HG03095 (cell line): ENCODE measurements around the gene ZNF214.
"Not testable (repeated sequence)": the region's sequence is repeated elsewhere in the genome, so short reads cannot be mapped to it uniquely, and the experiment has no call there.

ENCODE experiments used
- ATAC-seq: cut with Tn5 transposase; IDR thresholded peaks from one replicate; pipeline ENCODE4 v1.9.1; 2021; ENCODE audit warnings: moderate library complexity; ENCODE audit not compliant: unreplicated experiment

The ZNF214 gene

DNA sequence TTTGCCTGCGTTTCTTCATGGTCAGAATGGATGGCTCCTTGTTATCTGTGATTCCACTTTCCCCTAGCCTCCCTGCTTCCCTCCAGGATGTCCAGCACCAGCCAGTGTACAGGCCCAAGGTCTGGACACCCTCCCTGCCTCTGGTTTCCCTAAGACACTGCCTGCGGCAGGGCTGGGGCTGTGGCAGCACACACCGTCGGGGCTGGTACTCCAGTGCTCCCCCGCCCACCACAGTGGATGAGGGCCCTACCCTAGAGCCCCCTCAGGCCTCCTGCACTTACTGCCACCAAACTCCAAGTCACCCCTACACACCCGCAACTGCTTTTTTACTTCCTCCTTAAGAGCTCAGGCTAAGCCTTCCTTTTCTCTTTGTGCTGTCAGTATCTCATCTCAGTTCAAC, 28.9 kb downstream of the ZNF214 start:
- ATAC-seq, result no peak

DNA sequence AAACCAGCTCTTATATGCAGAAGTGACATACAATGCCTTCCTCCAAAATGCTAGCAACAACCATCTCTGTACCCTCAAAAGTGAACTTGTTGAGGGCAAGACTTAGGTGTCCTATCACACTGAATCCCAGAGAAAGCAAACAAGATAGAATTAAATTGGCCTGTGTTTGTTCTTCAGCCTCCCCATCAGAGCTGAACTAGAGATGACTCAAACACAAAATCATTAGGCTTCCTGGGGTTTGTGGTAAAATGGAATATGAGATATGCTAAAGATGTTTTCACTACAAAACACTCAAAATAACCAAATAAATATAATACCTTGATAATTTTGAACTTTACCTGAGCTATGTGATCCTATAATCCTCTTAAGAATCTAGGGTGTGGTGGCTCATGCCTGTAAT, 31.6 kb downstream of the ZNF214 start:
- no peak for ATAC-seq

DNA sequence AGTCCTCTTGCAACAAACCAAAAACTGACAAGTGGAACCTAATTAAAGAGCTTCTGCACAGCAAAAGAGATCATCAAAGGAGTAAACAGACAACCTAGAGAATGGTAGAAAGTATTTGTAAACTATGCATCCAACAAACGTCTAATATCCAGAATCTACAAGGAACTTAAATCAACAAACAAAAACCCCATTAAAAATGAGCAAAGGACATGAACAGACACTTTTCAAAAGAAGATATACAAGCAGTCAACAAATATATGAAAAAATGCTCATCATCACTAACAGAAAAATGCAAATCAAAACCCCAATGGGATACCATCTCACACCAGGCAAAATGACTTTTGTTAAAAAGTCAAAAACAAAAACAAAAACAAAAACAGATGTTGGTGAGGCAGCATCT, 33.7 kb downstream of the ZNF214 start:
- ATAC-seq, result no peak

DNA sequence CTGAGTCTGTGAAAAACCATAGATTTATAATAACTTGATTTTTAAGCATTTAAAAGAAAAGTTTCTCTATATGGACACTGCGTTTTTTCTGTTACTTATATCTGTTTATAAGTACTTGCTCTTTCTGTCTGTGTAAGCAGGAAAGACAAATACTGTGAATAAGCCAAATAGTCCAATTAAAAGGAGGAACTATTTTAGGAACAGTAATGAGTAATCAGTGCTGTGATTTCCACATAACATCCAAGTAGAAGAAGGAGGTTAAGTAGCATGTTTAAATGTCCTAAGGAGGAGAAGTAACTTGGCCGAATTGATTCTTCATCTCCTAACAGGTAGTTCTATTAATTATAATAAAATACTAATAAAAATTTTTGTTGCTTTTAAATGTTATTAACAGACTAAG, 40.8 kb downstream of the ZNF214 start:
- no peak for ATAC-seq

DNA sequence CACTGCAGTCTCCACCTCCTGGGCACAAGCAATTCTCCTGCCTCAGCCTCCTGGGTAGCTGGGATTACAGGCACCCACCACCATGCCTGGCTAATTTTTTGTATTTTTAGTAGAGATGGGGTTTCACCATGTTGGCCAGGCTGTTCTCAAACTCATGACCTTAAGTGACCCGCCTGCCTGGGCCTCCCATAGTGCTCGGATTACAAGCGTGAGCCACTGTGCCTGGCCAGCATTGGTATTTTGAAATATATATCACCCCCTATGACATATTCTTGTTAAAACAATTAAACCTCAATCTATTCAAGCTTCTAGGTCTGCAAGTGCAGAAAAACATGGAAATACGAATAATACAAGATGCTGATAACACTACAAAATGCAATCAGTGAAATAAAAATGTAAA, 50.3 kb downstream of the ZNF214 start:
- ATAC-seq, result not testable (repeated sequence)

DNA sequence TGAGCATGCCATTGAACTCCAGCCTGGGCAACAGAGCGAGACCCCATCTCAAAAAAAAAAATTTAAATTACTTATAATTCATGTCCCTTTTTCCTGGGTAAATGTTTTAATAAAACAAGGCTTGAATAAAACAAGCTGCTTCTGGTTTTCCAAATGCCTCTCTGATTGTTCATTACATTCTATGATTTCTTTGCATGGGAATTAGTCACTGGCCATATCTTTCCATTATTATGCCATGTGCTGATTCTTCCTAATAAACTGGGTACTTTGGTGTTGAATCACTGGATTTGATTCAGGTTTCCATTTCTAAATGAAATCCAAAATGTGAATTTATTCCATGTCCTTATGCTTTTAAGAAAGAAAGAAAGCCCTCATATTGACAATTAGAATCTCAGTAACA, 51.3 kb downstream of the ZNF214 start:
- no peak for ATAC-seq

DNA sequence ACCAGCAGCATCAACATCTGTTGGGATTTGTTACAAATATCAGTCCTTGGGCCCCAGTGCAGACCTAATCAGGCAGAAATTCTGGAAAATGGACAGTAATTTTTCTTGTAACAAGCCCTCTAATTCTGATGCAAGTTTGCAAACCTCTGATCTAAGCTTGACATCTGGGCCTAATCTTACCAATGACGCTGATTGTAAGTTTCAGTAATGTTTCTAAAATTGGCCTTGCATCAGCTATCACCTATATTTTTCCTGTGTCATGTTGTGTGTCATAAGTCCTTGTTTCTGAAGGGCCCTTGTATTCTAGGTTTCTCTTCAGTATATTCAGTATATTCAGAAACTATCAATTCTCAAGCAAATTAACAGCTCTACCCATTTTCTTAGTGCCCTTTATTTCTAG, 57.5 kb downstream of the ZNF214 start:
- peak; percentile 94 for ATAC-seq

DNA sequence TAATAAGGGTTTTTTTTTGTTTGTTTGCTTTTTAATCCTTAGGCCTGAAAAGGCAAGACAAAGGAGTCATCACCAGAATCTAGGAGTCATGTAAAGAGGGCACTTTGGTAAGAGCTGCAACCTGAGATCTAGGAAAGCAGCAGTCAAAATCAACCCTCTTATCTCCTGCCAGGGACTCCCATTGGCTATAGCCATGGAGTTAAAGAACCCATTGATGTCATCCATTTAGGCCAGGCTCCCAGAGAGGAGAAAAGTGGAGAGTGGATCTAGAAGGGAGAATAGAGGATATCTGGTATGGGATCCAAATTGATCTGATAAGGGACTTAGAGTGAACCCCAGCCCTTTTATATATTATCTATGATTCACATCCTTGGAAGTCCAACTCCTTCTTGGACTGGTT, 58.0 kb downstream of the ZNF214 start:
- ATAC-seq, result no peak

DNA sequence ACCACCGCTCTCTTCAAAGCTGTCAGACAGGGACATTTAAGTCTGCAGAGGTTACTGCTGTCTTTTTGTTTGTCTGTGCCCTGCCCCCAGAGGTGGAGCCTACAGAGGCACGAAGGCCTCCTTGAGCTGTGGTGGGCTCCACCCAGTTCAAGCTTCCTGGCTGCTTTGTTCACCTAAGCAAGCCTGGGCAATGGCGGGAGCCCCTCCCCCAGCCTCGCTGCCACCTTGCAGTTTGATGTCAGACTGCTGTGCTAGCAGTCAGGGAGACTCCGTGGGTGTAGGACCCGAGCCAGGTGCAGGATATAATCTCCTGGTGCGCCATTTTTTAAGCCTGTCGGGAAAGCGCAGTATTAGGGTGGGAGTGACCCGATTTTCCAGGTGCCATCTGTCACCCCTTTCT, 65.9 kb downstream of the ZNF214 start:
- ATAC-seq, result not testable (repeated sequence)
